AG10803 (cell line): ENCODE measurements around the gene CCND2.

Experiments
- DNase-seq: peaks from one replicate; pipeline ENCODE4 v3.0.0; 2010; ENCODE audit warnings: low read depth
- H3K4me3 ChIP-seq: 2 replicates; pipeline ENCODE4 v1.5.1; 2011; ENCODE audit warnings: mild to moderate bottlenecking, low read length, control low read depth
- CTCF ChIP-seq: conservative IDR thresholded peaks from 2 replicates; pipeline ENCODE4 v1.5.1; 2011; ENCODE audit warnings: mild to moderate bottlenecking, low read length, control low read depth, inconsistent platforms

CCND2 gene

GRCh38 chr12:4268329-4269181, 5.0 kb upstream of the CCND2 start:
- no peak for TF ChIP-seq CTCF
- H3K4me3 ChIP-seq = no peak overlapping the region
- no peak for DNase-seq

- H3K4me3 ChIP-seq = no peak overlapping the region
- no peak for DNase-seq
- no peak for TF ChIP-seq CTCF
Measured at GRCh38 chr12:4269279-4269991, 4.1 kb upstream of the CCND2 start.

GRCh38 chr12:4270016-4270830, 3.3 kb upstream of the CCND2 start:
- no peak overlapping the region for H3K4me3 ChIP-seq
- DNase-seq = no peak
- TF ChIP-seq CTCF = no peak

- no peak for TF ChIP-seq CTCF
- no peak for DNase-seq
- no peak overlapping the region; the same call in 1 of the 2 replicates for H3K4me3 ChIP-seq
Measured at GRCh38 chr12:4270831-4271716, 2.5 kb upstream of the CCND2 start.

GRCh38 chr12:4271717-4272423, 1.7 kb upstream of the CCND2 start:
- H3K4me3 ChIP-seq = peak overlapping the region; percentile 12; the same call in 1 of the 2 replicates
- DNase-seq = no peak
- no peak for TF ChIP-seq CTCF
